ENCODE measurements around the gene ZBTB7C.

Gene ZBTB7C

DNA sequence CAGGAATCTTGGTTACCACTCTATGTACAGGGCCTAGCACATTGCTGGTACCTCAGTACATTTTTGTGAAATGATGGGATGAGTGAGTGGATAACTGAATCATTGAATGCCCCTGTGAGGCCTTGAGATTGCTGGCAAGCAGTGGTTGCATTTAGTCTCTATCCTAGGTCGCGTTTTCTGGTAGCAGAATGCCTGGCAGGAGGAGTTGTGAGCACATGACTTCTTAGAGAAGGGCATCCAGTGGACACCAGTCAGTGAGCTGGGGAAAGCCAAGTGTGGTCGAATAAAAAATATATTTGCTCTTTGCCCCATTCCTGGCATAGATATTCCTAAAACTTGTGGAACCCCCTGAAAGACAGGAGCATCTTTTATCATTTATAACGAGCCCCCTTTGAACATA, 416.9 kb downstream of the ZBTB7C start:
- H3K9ac ChIP-seq (ENCODE audit: low read depth, low read length) = no peak overlapping the region
- no peaks in the 10 kb centered on the region; the same call in 1 of the 2 replicates for H3K9me3 ChIP-seq (ENCODE audit: control insufficient read depth, insufficient read depth, low read length)
- H3K36me3 ChIP-seq (ENCODE audit: insufficient read depth, low read length) = no peaks in the 10 kb centered on the region
- H3K4me1 ChIP-seq (ENCODE audit: insufficient read depth, low read length) = peaks cover 14% of the 10 kb centered on the region; the same call in 1 of the 2 replicates

DNA sequence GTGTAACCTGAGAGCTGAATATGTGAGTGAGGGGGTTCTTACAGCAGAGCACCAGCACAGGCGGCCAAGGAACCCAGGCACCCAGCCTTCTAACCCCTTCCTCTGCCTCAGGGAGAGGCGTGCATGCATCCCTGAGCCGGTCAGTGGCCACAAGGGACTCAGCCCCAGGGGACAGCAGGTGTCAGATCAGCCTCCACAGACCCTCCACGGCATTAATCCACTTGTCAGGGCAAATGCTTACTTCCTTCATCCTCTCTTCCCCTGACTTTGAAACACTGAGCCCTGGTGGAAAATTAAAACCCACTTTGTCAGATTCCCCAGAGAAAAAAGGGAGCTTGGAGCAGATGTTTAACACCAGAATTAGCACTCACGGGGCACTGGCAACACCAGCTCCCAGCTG, 418.2 kb downstream of the ZBTB7C start:
- H3K9me3 ChIP-seq (ENCODE audit: control insufficient read depth, insufficient read depth, low read length) = no peaks in the 10 kb centered on the region; the same call in 1 of the 2 replicates
- H3K9ac ChIP-seq (ENCODE audit: low read depth, low read length) = no peak overlapping the region
- H3K36me3 ChIP-seq (ENCODE audit: insufficient read depth, low read length) = no peaks in the 10 kb centered on the region
- H3K4me1 ChIP-seq (ENCODE audit: insufficient read depth, low read length) = peaks cover 14% of the 10 kb centered on the region; the same call in 1 of the 2 replicates

DNA sequence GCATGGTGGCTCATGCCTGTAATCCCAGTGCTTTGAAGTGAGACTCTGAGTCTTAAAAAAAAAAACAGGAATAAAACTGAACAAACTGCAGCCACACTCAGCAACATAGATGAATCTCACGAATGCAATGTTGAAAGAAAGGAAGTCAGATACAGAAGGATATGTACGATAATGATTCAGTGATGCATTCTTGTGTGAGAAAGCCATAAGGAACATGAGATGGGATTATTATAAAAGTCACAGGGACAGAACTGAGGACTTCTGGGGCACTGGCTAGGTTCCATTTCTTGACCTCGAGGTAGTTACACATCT, 421.8 kb downstream of the ZBTB7C start:
- H3K9ac ChIP-seq (ENCODE audit: low read depth, low read length) = no peak overlapping the region
- no peaks in the 10 kb centered on the region; the same call in 1 of the 2 replicates for H3K9me3 ChIP-seq (ENCODE audit: control insufficient read depth, insufficient read depth, low read length)
- peaks cover 16% of the 10 kb centered on the region for H3K4me1 ChIP-seq (ENCODE audit: insufficient read depth, low read length)
- H3K36me3 ChIP-seq (ENCODE audit: insufficient read depth, low read length) = no peaks in the 10 kb centered on the region

DNA sequence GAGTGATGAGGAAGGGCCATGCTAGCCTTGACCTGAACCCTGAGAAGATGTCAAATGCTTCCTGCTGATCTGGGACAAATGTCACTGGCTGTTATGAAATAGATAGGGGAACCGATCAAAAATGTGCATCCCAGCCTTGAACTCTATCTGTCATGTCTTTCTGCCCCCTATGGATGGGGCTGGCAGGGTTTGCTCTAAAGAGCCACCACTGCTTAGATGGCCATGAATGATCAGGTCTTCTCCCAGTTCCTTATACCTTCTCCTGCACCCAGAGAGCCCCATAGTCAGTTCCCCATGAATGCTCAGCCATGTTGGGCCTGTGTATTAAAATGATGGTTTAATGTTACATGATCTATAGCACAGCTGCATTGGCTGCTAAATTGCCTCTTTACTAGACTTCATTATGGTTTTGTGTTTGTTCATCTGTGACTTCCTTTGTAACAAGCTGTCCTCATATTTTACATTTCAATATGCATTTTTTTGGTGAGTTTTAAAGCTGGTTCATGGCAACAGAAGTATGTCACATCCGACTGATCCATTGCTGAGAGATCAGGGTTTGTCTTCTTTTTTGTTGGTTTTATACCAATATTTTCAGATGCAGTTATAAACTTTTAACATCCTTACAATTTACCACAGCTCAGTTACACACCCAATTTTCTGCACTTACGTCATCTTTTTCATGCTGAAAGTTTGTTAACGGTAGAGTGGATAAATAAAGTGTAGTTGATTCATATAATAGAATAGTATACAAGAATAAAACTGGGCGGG, 422.4 kb downstream of the ZBTB7C start:
- Histone ChIP-seq H3K36me3 (ENCODE audit: insufficient read depth, low read length) (no peaks in the 10 kb centered on the region), H3K9me3 (ENCODE audit: control insufficient read depth, insufficient read depth, low read length) (no peaks in the 10 kb centered on the region; the same call in 1 of the 2 replicates), H3K4me1 (ENCODE audit: insufficient read depth, low read length) (peaks cover 16% of the 10 kb centered on the region), H3K9ac (ENCODE audit: low read depth, low read length) (no peak overlapping the region)

DNA sequence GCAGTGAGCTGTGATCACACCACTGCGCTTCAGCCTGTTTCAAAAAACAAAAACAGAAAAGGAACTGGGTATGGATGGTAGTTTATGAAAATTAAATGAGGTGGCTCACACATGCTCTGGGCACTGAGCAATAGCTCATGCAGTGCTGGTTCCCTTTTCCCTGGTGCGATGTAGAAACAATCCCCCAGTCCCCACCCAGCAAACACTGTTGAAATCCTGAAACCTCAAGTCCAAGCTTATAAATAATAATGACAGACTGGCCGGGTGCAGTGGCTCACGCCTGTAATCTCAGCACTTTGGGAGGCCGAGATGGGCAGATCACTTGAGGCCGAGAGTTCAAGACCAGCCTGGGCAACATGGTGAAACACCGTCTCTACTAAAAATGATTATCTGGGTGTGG, 423.3 kb downstream of the ZBTB7C start:
- no peaks in the 10 kb centered on the region for H3K36me3 ChIP-seq (ENCODE audit: insufficient read depth, low read length)
- H3K9ac ChIP-seq (ENCODE audit: low read depth, low read length) = no peak overlapping the region
- H3K9me3 ChIP-seq (ENCODE audit: control insufficient read depth, insufficient read depth, low read length) = no peaks in the 10 kb centered on the region; the same call in 1 of the 2 replicates
- H3K4me1 ChIP-seq (ENCODE audit: insufficient read depth, low read length) = peaks cover 16% of the 10 kb centered on the region

DNA sequence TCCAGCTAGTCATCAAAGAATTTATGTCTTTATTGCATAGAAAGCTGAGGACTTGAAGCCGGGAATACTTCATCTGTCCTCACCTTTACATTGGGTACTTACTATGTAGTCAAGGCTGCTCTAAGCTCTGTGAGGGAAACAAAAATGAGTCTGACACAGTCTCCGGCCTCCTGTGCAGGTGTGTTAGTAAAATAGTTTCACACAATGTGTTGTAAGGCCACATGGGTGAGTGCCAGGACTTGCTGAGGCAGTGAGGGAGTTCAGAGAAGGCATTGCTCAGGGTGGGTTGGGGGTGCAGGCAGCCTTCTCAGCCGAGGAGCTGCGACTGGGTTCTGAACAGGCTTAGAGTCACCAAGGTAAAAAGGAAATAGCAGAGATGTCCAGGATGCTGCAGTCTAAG, 424.2 kb downstream of the ZBTB7C start:
- Histone ChIP-seq H3K4me1 (ENCODE audit: insufficient read depth, low read length) (peaks cover 16% of the 10 kb centered on the region), H3K36me3 (ENCODE audit: insufficient read depth, low read length) (no peaks in the 10 kb centered on the region), H3K9ac (ENCODE audit: low read depth, low read length) (no peak overlapping the region), H3K9me3 (ENCODE audit: control insufficient read depth, insufficient read depth, low read length) (no peaks in the 10 kb centered on the region; the same call in 1 of the 2 replicates)

DNA sequence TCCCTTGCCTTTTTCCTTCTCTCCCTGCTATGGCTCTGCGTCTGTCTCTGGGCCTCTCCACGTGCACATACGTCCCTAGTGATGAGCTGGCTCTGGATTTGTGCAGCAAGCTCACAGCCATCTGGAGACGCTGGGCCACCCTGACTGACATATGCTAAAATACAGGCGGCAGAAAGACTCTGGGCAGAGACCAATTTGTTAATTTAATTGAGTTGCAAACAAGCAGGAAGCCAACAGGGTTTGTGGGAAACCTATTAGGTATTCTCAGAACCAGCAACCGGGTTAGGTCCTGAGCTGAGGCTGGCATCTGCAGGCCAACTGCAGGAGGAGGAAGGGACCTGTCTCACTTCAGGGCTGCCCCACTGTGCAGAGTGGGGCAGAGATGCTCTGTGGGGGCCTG, 425.2 kb downstream of the ZBTB7C start:
- H3K36me3 ChIP-seq (ENCODE audit: insufficient read depth, low read length) = no peaks in the 10 kb centered on the region
- H3K9me3 ChIP-seq (ENCODE audit: control insufficient read depth, insufficient read depth, low read length) = no peaks in the 10 kb centered on the region; the same call in 1 of the 2 replicates
- H3K4me1 ChIP-seq (ENCODE audit: insufficient read depth, low read length) = peaks cover 6% of the 10 kb centered on the region
- H3K9ac ChIP-seq (ENCODE audit: low read depth, low read length) = no peak overlapping the region

DNA sequence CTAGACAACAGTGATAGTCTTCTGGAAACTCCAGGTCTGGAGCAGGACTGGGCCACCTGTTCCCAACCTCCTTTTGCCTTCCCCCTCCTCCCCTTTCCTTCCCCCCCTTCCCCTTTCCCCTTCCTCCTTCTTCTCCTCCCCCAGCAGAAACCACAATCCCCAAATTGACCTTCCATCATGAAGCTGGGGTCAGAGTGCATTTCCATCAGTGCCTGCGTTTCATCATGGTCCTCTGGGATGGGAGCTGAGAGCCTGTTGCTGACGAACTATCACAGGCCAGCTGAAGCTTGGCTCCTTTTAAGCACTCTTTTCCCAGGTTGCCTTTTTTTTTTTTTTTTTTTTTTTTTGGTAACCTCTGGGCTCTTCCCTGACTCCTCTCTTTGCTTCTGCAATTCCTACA, 426.1 kb downstream of the ZBTB7C start:
- Histone ChIP-seq H3K9me3 (ENCODE audit: control insufficient read depth, insufficient read depth, low read length) (no peaks in the 10 kb centered on the region; the same call in 1 of the 2 replicates), H3K9ac (ENCODE audit: low read depth, low read length) (no peak overlapping the region), H3K36me3 (ENCODE audit: insufficient read depth, low read length) (no peaks in the 10 kb centered on the region), H3K4me1 (ENCODE audit: insufficient read depth, low read length) (peaks cover 5% of the 10 kb centered on the region; the same call in 1 of the 2 replicates)

DNA sequence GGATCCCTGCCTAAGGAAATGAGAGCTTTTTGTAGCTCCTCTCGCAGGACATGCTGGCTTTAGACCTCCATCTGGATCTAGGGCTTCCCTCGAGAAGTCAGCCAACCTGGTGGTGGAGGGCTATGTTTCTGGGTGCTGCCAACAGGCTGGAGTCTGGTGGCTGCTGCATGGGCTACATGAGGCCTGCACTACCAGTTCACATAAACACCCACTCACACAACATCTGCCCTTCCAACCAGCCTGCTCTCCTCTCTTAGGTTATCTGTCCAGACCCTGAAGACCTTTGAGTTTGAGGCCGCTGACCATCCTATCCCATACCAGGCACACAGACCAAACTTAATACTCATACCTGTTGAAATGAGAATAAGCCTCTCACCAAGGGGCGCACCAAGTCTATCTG, 427.4 kb downstream of the ZBTB7C start:
- Histone ChIP-seq H3K9me3 (ENCODE audit: control insufficient read depth, insufficient read depth, low read length) (no peaks in the 10 kb centered on the region; the same call in 1 of the 2 replicates), H3K36me3 (ENCODE audit: insufficient read depth, low read length) (no peaks in the 10 kb centered on the region), H3K4me1 (ENCODE audit: insufficient read depth, low read length) (peaks cover 5% of the 10 kb centered on the region; the same call in 1 of the 2 replicates), H3K9ac (ENCODE audit: low read depth, low read length) (no peak overlapping the region)

DNA sequence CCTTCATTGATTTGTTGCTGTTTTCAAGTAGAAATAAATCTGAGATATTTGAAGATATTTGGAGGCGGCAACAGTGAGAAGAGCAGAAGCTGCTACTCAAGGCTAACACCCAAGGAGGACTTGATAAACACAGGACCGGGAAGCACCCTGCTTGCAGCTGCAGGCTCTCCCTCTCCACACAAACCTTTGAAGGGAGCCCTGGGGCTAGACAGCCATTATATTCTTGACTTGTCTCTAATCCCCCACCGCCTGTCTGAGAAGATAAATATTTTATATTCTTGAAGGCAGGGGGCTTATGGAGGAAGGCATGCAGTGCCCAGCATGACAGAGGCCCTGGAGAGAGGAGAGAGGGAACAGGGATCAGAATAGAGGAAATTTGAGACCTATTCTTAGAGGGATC, 427.9 kb downstream of the ZBTB7C start:
- Histone ChIP-seq H3K9me3 (ENCODE audit: control insufficient read depth, insufficient read depth, low read length) (no peaks in the 10 kb centered on the region; the same call in 1 of the 2 replicates), H3K9ac (ENCODE audit: low read depth, low read length) (no peak overlapping the region), H3K36me3 (ENCODE audit: insufficient read depth, low read length) (no peaks in the 10 kb centered on the region), H3K4me1 (ENCODE audit: insufficient read depth, low read length) (peaks cover 5% of the 10 kb centered on the region; the same call in 1 of the 2 replicates)

DNA sequence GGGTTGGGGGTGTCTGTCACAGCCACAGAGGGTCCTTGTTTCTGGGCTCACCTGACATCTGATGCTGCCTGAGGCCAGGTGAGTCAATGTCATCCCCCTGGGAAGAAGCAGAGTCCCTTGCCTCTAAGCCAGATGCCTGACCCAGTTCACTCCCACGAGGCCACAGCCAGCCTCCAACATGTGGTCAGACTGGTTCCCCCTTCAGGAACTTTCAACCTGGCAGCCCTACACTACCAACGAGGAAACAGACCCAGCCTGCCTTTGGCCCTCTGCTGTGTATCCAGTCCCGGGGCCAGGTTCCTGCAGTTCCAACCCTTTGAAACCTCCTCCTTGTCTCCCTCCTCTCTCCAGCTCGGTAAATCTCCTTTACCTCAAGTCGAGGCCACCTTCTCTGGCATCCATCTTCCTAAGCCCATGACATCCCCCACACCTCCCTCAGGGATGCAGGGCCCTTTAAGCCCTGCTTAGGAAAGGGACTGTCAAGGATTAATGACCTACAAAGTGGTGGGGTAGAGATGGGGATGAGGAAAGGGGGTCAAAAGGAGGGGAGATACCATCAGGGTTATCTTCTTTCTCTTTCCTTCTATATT, 429.5 kb downstream of the ZBTB7C start:
- Histone ChIP-seq H3K9ac (ENCODE audit: low read depth, low read length) (no peak overlapping the region), H3K4me1 (ENCODE audit: insufficient read depth, low read length) (peaks cover 5% of the 10 kb centered on the region; the same call in 1 of the 2 replicates), H3K36me3 (ENCODE audit: insufficient read depth, low read length) (no peaks in the 10 kb centered on the region), H3K9me3 (ENCODE audit: control insufficient read depth, insufficient read depth, low read length) (no peaks in the 10 kb centered on the region; the same call in 1 of the 2 replicates)

DNA sequence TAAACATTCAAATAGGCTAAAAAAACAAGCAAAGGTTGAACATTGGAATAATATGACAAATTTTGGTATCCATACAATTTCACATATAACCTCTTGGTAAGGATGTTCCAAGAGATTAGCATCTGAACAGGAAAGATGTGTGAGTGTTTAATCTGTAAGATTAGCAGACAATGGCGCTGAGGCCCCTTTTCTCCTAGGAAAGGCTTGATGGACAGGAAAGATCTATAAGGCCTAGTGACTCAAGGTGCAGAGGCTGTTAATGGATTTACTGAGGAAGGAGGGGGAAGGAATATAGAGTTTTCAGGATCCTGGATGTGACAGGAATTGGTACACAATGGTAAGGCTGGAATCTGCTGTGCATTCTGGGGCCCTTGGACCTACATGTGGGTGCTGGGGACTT, 430.6 kb downstream of the ZBTB7C start:
- Histone ChIP-seq H3K4me1 (ENCODE audit: insufficient read depth, low read length) (peaks cover 2% of the 10 kb centered on the region; the same call in 1 of the 2 replicates), H3K9ac (ENCODE audit: low read depth, low read length) (no peak overlapping the region), H3K9me3 (ENCODE audit: control insufficient read depth, insufficient read depth, low read length) (no peaks in the 10 kb centered on the region), H3K36me3 (ENCODE audit: insufficient read depth, low read length) (no peaks in the 10 kb centered on the region)

DNA sequence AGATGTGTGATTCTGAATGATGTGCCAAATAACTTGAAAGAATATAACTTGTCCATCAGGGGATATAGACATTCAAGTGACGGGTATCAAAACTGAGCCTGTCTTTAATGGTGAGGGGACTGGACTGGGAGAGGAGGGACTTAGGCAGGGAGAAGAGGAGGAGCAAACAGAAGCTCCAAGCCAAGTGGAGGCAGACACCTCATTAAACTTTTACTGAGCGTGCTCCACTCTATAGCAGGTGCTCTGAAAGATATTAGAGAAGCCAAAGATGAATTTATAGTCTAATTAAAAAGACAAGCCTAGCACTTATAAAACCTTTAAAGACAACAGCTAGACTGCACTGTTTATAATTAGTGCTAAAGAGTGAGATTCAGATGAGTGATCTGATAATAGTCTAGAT, 431.0 kb downstream of the ZBTB7C start:
- Histone ChIP-seq H3K9me3 (ENCODE audit: control insufficient read depth, insufficient read depth, low read length) (no peaks in the 10 kb centered on the region), H3K9ac (ENCODE audit: low read depth, low read length) (no peak overlapping the region), H3K4me1 (ENCODE audit: insufficient read depth, low read length) (0 out of 2 replicates have a peak, but pooled peaks cover 3% of the 10 kb centered on the region), H3K36me3 (ENCODE audit: insufficient read depth, low read length) (no peaks in the 10 kb centered on the region)

All from ES-I3 (cell line).